ENCODE measurements around the gene MINDY3. TPM values are rescaled to one million over a fixed set of nuclear protein-coding genes. Genes with fewer than 3 reads are reported as not detected.
A peak's percentile ranks its signal among the peaks of the same experiment; 100 is the strongest.

MINDY3 gene
- total and polyA plus RNA-seq, 12 donors: 10.8 to 26.0 (median 22.2) TPM

DNA sequence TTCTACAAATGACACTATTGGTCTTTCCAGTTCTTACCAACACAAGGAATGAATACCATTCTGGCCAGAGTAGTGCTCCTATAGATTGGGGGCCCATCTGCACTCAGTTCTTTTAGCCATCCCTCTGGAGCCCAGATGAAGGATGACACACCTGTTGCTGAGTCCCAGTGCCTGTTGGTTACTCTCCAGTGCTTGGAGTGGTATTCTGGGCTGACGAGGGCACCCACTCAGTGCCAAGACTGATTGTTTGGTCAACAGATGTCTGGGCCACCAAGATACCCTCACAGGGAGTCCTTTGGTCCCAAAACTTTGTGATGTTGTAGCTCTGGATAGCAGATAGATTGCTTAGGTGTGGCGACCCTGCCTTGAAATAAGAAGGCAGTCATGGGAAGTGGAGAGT is 116.9 kb downstream of the MINDY3 start:
- Histone ChIP-seq H3K4me3 (no peak overlapping the region), H3K27ac (no peak overlapping the region), H3K27me3 (no peaks in the 10 kb centered on the region), H3K4me1 (peaks cover 0 to 10% (median 0%) of the 10 kb centered on the region in 9 donors), H3K36me3 (no peaks in the 10 kb centered on the region), H3K9me3 (no peaks in the 10 kb centered on the region)
- DNase-seq: no peak
- intact Hi-C loops (cut with DNase I): no loop called here
- no peak for TF ChIP-seq CTCF (IDR thresholded peaks at IDR 0.05)
- ATAC-seq: no peak
- WGBS, 2 donors: 92 to 95% methylated on average over 2 of the region's 2 CpGs

DNA sequence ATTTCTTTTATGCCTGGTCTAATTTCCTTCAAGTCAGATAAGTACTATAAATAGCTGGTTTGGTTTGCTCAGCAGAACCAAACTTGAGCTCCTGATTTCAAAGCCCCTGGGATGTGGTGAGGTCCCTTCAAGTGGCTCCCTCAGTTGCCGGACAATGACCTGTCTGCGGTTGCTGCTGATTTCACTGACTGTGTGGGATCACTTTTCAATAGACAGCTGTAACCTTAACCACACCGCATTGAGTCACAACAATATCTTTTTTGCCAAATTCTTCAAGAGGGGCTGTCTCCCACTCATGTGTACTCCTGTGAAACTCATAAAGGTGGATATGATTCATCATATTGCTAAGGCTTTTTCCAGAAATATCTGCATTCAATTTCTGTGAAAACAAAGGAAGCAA is 117.5 kb downstream of the MINDY3 start:
- intact Hi-C loops (cut with DNase I): no loop called here
- no peak overlapping the region for H3K27ac ChIP-seq
- TF ChIP-seq CTCF (IDR thresholded peaks at IDR 0.05): no peak
- no peaks in the 10 kb centered on the region for H3K27me3 ChIP-seq
- no peak for DNase-seq
- H3K4me1 ChIP-seq: peaks cover 0 to 10% (median 0%) of the 10 kb centered on the region in 9 donors
- peak in 2 of 8 donors; percentile 19 to 55 for ATAC-seq
- WGBS, 2 donors: 68 to 70% methylated on average over 3 of the region's 3 CpGs
- H3K9me3 ChIP-seq: no peaks in the 10 kb centered on the region
- H3K4me3 ChIP-seq: no peak overlapping the region
- H3K36me3 ChIP-seq: no peaks in the 10 kb centered on the region

- H3K36me3 ChIP-seq: no peaks in the 10 kb centered on the region
- no peak overlapping the region for H3K4me3 ChIP-seq
- intact Hi-C loops (cut with DNase I): no loop called here
- no peak for TF ChIP-seq CTCF (IDR thresholded peaks at IDR 0.05)
- H3K9me3 ChIP-seq: no peaks in the 10 kb centered on the region
- no peaks in the 10 kb centered on the region for H3K27me3 ChIP-seq
- no peak for DNase-seq
- ATAC-seq: no peak
- H3K27ac ChIP-seq: no peak overlapping the region
- H3K4me1 ChIP-seq: peaks cover 0 to 12% (median 3%) of the 10 kb centered on the region in 9 donors
- WGBS, 2 donors: 66 to 69% methylated on average over 5 of the region's 5 CpGs
Measured at GRCh38 chr10:15742102-15742501, 118.2 kb downstream of the MINDY3 start.

GRCh38 chr10:15741581-15741980 is 118.7 kb downstream of the MINDY3 start:
- Histone ChIP-seq H3K27ac (no peak overlapping the region), H3K36me3 (no peaks in the 10 kb centered on the region), H3K27me3 (peaks cover 0 to 2% (median 0%) of the 10 kb centered on the region in 7 donors), H3K4me1 (peaks cover 0 to 10% (median 3%) of the 10 kb centered on the region in 9 donors), H3K4me3 (no peak overlapping the region), H3K9me3 (no peaks in the 10 kb centered on the region)
- DNase-seq: no peak
- ATAC-seq: no peak
- WGBS, 2 donors: 84 to 95% methylated on average over 5 of the region's 5 CpGs
- intact Hi-C loops (cut with DNase I): no loop called here
- TF ChIP-seq CTCF (IDR thresholded peaks at IDR 0.05): no peak
